Transverse colon (tissue), 4 donors: Measurements from ENCODE around the gene DDX54.

Experiments used
- CTCF ChIP-seq, 5 experiments: fragments of 200-600 bp in 3 of 5; fragments of 450-650 bp in 2 of 5; sonication (generic) in 3 of 5; IDR thresholded peaks; 1 replicate in 2 of 5; 2 replicates in 3 of 5; pipeline ENCODE4 v1.5.1; 2016 to 2017; ENCODE audit warnings: antibody characterized with exemption in 5 of 5, inconsistent platforms in 3 of 5, mild to moderate bottlenecking in 2 of 5, moderate library complexity in 1 of 5
- EP300 ChIP-seq: sonication (generic); formaldehyde crosslinking; IDR thresholded peaks from one replicate; pipeline ENCODE4 v1.6.1; 2017; ENCODE audit warnings: antibody characterized with exemption, low read depth
- POLR2A ChIP-seq: fragments of 450-650 bp; IDR thresholded peaks from one replicate; pipeline ENCODE4 v1.6.1; 2016; ENCODE audit warnings: antibody characterized with exemption, mild to moderate bottlenecking, moderate library complexity
- POLR2AphosphoS5 ChIP-seq, 3 donors: sonication (generic); formaldehyde crosslinking; IDR thresholded peaks; one replicate each; pipeline ENCODE4 v1.6.1; 2016; ENCODE audit warnings: antibody characterized with exemption in 3 of 3

DNA sequence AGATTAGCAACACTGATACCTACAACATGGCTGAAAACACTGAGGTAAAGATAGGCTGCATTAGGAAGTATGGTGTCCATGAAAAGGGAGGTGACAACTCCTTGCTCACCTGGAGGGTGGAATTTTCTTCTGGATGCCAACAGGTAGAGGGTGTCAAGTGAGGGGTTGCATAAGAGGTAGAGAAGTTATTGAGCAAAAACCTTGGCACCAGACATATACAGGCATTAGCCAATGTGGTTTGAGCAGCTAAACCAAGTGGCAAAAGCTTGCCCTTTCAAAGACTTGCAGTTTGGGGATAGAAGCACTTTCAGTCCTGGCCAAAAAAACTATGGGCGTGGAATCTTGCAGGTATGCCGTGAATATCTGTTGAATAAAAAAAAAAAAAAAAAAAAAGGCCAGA, 4.1 kb upstream of the DDX54 start:
- TF ChIP-seq CTCF (IDR thresholded peaks at IDR 0.05) (no peak), POLR2AphosphoS5 (IDR thresholded peaks at IDR 0.05) (no peak), POLR2A (no peak), EP300 (no peak)
